Kidney capillary endothelial cell (primary cell): ENCODE results near the gene SNRPE.

Experiments
- DNase-seq: peaks from one replicate; pipeline ENCODE4 v3.0.0-alpha.2; 2018; ENCODE audit warnings: low spot score

The SNRPE gene

GRCh38 chr1:203880606-203881005, 19.2 kb downstream of the SNRPE start:
- no peak for DNase-seq

GRCh38 chr1:203888807-203889251, 27.4 kb downstream of the SNRPE start:
- peak; percentile 97 for DNase-seq

GRCh38 chr1:203891950-203892349, 30.6 kb downstream of the SNRPE start:
- DNase-seq, result no peak

GRCh38 chr1:203898458-203899352, 37.3 kb downstream of the SNRPE start:
- DNase-seq, result no peak

GRCh38 chr1:203899353-203899716, 37.9 kb downstream of the SNRPE start:
- no peak for DNase-seq

- no peak for DNase-seq
Measured at GRCh38 chr1:203899869-203900714, 38.7 kb downstream of the SNRPE start.

- DNase-seq, result no peak
Measured at GRCh38 chr1:203901581-203901980, 40.2 kb downstream of the SNRPE start.

- no peak for DNase-seq
Measured at GRCh38 chr1:203905275-203905674, 43.9 kb downstream of the SNRPE start.

- peak; percentile 71 for DNase-seq
Measured at GRCh38 chr1:203906932-203907331, 45.5 kb downstream of the SNRPE start.

- no peak for DNase-seq
Measured at GRCh38 chr1:203907901-203908300, 46.5 kb downstream of the SNRPE start.

- no peak for DNase-seq
Measured at GRCh38 chr1:203911806-203912205, 50.4 kb downstream of the SNRPE start.

GRCh38 chr1:203913073-203913521, 51.7 kb downstream of the SNRPE start:
- DNase-seq, result no peak

GRCh38 chr1:203914292-203914691, 52.9 kb downstream of the SNRPE start:
- DNase-seq, result no peak

GRCh38 chr1:203915811-203916210, 54.4 kb downstream of the SNRPE start:
- no peak for DNase-seq

GRCh38 chr1:203916756-203917155, 55.4 kb downstream of the SNRPE start:
- no peak for DNase-seq
